SK-N-SH treated with all-trans-retinoic acid at 6 μM for 48 hours (cell line): ENCODE results near the gene ST6GALNAC1.

Source experiments
- CSRNP3 ChIP-seq: fragments of 250-450 bp; sonication (Bioruptor Pico); IDR thresholded peaks from 2 replicates; pipeline ENCODE4 v1.5.1; 2021; ENCODE audit warnings: mild to moderate bottlenecking, moderate library complexity
- ESRRG ChIP-seq: fragments of 250-450 bp; sonication (Bioruptor Pico); IDR thresholded peaks from 2 replicates; pipeline ENCODE4 v1.6.1; 2021; ENCODE audit warnings: mild to moderate bottlenecking
- GLIS3 ChIP-seq: fragments of 250-450 bp; sonication (Bioruptor Pico); IDR thresholded peaks from 2 replicates; pipeline ENCODE4 v1.5.0; 2020; ENCODE audit warnings: mild to moderate bottlenecking, moderate library complexity
- ISL1 ChIP-seq: fragments of 250-450 bp; sonication (Bioruptor Pico); IDR thresholded peaks from 2 replicates; pipeline ENCODE4 v2.1.2; 2022; ENCODE audit warnings: mild to moderate bottlenecking, moderate library complexity
- RARB ChIP-seq: fragments of 250-450 bp; sonication (Bioruptor Pico); IDR thresholded peaks from 2 replicates; pipeline ENCODE4 v1.8.0; 2021; ENCODE audit warnings: mild to moderate bottlenecking, moderate library complexity
- SNAI2 ChIP-seq: fragments of 250-450 bp; sonication (Bioruptor Pico); IDR thresholded peaks from 2 replicates; pipeline ENCODE4 v1.5.0; 2020; ENCODE audit warnings: mild to moderate bottlenecking, moderate library complexity
- TOX ChIP-seq: fragments of 250-450 bp; sonication (Bioruptor Pico); IDR thresholded peaks from 2 replicates; pipeline ENCODE4 v1.8.0; 2021; ENCODE audit warnings: mild to moderate bottlenecking, moderate library complexity, borderline replicate concordance
- ZC3H10 ChIP-seq: fragments of 250-450 bp; sonication (Bioruptor Pico); IDR thresholded peaks from 2 replicates; pipeline ENCODE4 v1.5.1; 2021; ENCODE audit warnings: mild to moderate bottlenecking, moderate library complexity
- ZFP30 ChIP-seq: fragments of 450-650 bp; formaldehyde crosslinking; IDR thresholded peaks from 2 replicates; pipeline ENCODE4 v1.5.0; 2022; ENCODE audit warnings: mild to moderate bottlenecking, moderate library complexity
- TF ChIP-seq, protein P1 (sequence below): fragments of 250-450 bp; sonication (Bioruptor Pico); IDR thresholded peaks from 2 replicates; pipeline ENCODE4 v1.8.0; 2020; ENCODE audit warnings: mild to moderate bottlenecking, moderate library complexity, borderline replicate concordance

DNA sequence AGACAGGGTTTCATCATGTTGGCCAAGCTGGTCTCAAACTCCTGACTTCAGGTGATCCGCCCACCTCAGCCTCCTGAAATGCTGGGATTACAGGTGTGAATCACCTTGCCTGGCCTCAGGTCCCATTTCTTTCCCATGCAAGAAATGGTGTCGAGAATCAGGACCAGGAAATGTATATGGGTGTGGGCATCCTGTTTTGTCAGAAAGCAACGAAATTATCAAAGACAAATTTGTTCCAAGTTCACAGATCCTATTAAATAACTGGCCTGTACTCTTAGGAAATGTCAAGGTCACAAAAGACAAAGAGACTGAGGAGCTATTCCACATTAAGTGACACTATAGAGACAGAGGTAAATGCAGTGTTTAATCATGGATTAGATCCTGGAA is 17.1 kb upstream of the ST6GALNAC1 start:
- TF ChIP-seq SNAI2 (CRISPR knock-in tag) (no peak), ZFP30 (no peak), GLIS3 (CRISPR knock-in tag) (no peak), ESRRG (CRISPR knock-in tag) (no peak), RARB (CRISPR knock-in tag) (no peak), TOX (no peak), ZC3H10 (CRISPR knock-in tag) (no peak), CSRNP3 (CRISPR knock-in tag) (no peak), ISL1 (CRISPR knock-in tag) (no peak)
- TF ChIP-seq, protein P1, sequence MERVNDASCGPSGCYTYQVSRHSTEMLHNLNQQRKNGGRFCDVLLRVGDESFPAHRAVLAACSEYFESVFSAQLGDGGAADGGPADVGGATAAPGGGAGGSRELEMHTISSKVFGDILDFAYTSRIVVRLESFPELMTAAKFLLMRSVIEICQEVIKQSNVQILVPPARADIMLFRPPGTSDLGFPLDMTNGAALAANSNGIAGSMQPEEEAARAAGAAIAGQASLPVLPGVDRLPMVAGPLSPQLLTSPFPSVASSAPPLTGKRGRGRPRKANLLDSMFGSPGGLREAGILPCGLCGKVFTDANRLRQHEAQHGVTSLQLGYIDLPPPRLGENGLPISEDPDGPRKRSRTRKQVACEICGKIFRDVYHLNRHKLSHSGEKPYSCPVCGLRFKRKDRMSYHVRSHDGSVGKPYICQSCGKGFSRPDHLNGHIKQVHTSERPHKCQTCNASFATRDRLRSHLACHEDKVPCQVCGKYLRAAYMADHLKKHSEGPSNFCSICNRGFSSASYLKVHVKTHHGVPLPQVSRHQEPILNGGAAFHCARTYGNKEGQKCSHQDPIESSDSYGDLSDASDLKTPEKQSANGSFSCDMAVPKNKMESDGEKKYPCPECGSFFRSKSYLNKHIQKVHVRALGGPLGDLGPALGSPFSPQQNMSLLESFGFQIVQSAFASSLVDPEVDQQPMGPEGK (CRISPR knock-in tag): no peak
